22Rv1 (cell line): ENCODE results near the gene DDR1.
A peak's percentile ranks its signal among the peaks of the same experiment; 100 is the strongest.

Experiments
- H3K27ac ChIP-seq: fragments of 450-650 bp; 2 replicates; pipeline ENCODE4 v1.5.1; 2017
- ZFX ChIP-seq: fragments of 450-650 bp; IDR thresholded peaks from 2 replicates; pipeline ENCODE4 v1.6.1; 2017; ENCODE audit warnings: antibody characterized with exemption, borderline replicate concordance
- TF ChIP-seq, protein P1 (sequence below): fragments of 450-650 bp; IDR thresholded peaks from 2 replicates; pipeline ENCODE4 v1.5.1; 2017; ENCODE audit warnings: mild to moderate bottlenecking

Gene DDR1

DNA sequence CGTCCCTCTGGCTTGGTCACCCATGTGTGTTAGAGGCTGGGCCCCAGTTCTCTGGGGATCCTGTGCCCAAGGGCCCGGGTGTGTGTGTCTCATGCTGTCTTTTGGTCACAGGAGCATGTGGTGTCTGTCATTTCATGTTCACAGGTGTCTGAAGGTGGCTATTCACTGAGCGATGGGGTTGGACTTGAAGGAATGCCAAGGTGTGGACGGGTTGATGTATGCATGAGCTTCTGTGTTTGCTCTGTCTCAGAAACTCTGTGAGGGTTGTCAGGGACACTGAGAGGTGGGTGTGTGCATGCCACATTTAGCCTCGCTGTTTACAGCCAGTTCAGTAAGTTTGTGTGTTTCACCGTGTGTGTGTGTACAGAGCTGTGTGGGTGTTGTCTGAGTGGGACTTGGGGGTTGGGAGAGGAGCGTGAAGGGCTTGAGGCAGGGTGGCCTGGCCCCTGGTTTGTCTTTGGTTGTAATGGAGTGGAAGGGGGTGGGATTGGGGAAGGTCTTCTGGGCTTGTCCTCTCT lies 1.2 kb downstream of the DDR1 start:
- no peak for TF ChIP-seq ZFX
- TF ChIP-seq, protein P1, sequence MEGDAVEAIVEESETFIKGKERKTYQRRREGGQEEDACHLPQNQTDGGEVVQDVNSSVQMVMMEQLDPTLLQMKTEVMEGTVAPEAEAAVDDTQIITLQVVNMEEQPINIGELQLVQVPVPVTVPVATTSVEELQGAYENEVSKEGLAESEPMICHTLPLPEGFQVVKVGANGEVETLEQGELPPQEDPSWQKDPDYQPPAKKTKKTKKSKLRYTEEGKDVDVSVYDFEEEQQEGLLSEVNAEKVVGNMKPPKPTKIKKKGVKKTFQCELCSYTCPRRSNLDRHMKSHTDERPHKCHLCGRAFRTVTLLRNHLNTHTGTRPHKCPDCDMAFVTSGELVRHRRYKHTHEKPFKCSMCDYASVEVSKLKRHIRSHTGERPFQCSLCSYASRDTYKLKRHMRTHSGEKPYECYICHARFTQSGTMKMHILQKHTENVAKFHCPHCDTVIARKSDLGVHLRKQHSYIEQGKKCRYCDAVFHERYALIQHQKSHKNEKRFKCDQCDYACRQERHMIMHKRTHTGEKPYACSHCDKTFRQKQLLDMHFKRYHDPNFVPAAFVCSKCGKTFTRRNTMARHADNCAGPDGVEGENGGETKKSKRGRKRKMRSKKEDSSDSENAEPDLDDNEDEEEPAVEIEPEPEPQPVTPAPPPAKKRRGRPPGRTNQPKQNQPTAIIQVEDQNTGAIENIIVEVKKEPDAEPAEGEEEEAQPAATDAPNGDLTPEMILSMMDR, result no peak
- peak overlapping the region; percentile 98 for H3K27ac ChIP-seq

DNA sequence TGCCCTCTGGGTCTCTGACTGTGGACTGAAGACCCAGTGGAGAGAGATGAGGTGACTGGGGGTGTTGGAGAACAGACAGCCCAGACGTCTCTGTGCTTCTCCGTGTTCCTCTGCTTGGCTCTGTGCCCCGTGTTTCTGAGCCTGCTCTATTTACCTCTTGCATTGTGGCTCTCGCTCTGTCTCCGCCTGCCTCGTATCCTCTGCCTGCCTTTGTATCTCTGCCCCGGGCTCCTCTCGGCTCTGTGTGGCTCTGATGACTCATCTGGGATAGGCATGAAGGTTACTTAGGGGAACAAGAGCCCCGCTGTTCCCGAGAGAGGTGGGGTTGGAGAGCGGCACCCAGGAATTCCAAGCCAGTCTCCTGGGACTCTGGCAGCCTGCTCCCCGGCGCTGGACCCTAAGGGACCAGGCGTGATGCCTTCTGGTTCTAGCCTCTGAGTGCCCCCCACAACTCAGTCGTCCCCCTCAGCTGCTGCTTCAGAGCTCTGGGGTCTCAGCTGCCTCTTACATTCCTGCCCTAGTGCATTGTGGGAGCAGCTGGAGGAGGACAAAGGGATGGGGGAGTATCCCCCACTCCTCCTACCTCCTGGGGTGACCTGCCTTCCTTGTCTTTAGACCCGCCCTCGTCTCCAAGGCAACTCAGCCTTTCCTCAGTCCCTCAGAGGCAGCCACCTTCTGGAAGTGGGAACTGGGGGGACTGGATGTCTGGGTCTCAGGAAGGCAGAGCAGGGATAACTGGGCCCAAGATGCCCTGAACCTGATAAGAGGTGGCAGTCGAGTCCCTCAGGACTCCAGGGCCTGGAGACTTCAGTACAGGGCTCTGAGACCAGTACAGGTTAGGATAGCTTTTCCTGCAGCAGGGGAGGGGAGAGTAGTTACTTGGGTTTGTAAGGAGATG lies 1.9 kb downstream of the DDR1 start:
- H3K27ac ChIP-seq, result peak overlapping the region; percentile 98
- no peak for TF ChIP-seq ZFX
- TF ChIP-seq, protein P1, result no peak

GRCh38 chr6:30886897-30887255 lies 2.6 kb downstream of the DDR1 start:
- H3K27ac ChIP-seq, result no peak overlapping the region
- no peak for TF ChIP-seq ZFX
- TF ChIP-seq, protein P1, result no peak

DNA sequence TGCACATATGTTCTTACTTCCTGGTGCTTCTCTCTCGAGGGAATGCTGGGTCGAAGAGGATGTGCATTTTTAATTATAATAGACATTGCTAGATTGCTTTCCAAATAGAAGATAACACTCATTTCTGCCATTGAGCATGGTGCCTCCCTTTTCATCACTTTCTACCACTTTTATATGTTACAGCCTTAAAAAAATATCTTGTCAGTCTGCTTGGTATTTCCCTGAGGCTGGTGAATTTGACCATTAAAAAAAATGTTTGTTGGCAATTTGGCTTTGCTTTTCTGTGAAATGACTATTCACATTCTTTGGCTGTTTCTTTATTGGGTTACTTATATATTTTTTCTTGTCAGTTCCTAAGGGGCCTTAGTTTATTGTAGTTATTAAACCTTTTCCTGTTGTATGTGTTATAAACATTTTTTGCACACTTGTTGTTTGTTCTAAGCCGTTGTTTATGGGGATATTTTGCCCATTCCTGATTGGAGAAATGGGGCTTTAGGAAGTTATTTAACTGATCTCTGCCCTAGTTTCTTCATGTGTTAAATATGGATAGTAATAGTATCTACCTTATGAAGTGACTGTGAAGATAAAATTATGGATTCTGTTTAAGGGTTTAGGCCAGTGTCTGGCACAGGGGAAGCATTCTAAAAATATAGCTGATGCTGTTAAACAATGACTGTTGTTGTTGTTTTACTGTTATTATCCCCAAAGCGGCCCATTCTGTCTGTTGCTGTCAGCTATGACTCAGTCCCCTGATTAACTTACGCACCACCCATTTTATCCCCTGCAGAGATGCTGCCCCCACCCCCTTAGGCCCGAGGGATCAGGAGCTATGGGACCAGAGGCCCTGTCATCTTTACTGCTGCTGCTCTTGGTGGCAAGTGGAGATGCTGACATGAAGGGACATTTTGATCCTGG lies 3.8 kb downstream of the DDR1 start:
- TF ChIP-seq, protein P1, result no peak
- TF ChIP-seq ZFX, result no peak
- no peak overlapping the region for H3K27ac ChIP-seq

- TF ChIP-seq, protein P1, result no peak
- TF ChIP-seq ZFX, result no peak
- H3K27ac ChIP-seq, result no peak overlapping the region
Observed at GRCh38 chr6:30888816-30889495, 4.6 kb downstream of the DDR1 start.

- H3K27ac ChIP-seq, result no peak overlapping the region
- TF ChIP-seq, protein P1, result no peak
- TF ChIP-seq ZFX, result no peak
Observed at GRCh38 chr6:30889496-30889885, 5.2 kb downstream of the DDR1 start.
